ENCODE data around the gene PRKAG1. TPM values are rescaled to one million over a fixed set of nuclear protein-coding genes. Genes with fewer than 3 reads are reported as not detected.

Gene PRKAG1
- total RNA-seq, 1 donor = 95.9 TPM

GRCh38 chr12:49054524-49054923, 35.9 kb upstream of the PRKAG1 start:
- DNase-seq (ENCODE audit: low read depth) = no peak
- TF ChIP-seq CTCF (IDR thresholded peaks at IDR 0.05; ENCODE audit: insufficient read depth, low read length) = no peak
- H3K4me3 ChIP-seq (ENCODE audit: low read depth, low read length) = no peak overlapping the region

- no peak for TF ChIP-seq CTCF (IDR thresholded peaks at IDR 0.05; ENCODE audit: insufficient read depth, low read length)
- DNase-seq (ENCODE audit: low read depth) = no peak
- no peak overlapping the region for H3K4me3 ChIP-seq (ENCODE audit: low read depth, low read length)
Measured at GRCh38 chr12:49054096-49054495, 35.5 kb upstream of the PRKAG1 start.

DNA sequence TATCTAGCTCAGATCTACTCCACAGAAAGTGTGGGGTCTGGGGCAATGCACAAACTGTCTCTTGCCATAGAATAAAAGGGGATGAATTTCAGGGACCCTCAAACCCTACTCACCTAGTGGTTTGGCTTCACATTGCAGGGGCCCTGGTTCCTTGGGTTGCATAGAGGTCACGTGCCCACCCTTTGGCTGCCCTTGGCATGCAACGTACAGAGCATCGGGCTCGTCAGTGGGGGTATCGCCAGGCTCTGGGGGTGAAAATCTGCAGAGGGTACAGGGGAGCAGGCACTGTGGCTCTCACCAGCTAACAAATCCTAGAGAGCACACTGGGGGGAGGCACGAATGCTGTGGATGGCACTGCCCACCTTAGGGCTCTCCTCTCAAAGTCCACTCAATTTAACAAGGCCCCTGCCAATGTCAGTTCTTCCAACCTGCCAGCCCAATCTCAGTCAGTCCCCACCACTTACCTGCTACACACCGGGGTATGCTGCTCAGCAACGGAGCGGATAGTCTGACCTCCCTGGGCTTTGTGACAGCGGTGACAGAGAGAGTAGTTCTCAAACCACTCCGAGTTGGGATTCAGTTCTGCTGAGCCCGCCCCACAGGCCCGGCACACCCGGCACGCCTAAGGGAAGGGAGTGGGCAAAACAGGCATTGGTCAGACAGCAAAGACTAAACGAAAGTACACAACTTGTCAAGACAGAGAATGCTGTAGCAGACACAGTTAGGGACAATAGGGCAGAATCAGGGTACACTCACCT, 34.1 kb upstream of the PRKAG1 start:
- no peak overlapping the region for H3K4me3 ChIP-seq (ENCODE audit: low read depth, low read length)
- no peak for DNase-seq (ENCODE audit: low read depth)
- TF ChIP-seq CTCF (IDR thresholded peaks at IDR 0.05; ENCODE audit: insufficient read depth, low read length) = peak; percentile 8

DNA sequence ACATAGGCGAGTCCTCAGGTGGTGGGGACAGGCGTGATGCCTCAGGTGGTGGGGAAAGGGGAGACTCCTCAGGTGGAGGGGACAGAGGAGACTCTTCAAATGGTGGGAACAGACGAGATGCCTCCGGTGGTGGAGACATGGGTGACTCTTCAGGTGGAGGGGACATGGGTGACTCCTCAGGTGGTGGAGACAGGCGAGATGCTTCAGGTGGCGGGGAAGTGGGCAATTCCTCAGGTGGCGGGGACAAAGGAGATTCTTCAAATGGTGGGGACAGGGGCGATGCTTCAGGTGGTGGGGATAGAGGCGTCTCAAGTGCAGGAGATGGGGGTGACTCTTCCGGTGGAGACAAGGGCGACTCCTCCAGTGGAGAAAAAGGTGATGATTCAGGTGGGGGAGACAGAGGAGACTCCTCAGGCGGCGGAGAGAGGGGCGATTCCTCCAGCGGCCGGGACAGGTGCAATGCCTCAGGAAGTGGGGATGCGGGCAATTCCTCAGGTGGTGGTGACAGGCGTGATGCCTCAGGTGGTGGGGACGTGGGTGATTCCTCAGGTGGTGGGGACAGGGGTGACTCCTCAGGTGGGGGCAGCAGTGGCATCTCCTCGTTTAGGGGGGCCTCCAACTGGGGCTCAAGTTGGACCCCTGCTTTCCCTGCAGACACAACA, 33.3 kb upstream of the PRKAG1 start:
- no peak for DNase-seq (ENCODE audit: low read depth)
- H3K4me3 ChIP-seq (ENCODE audit: low read depth, low read length) = no peak overlapping the region
- no peak for TF ChIP-seq CTCF (IDR thresholded peaks at IDR 0.05; ENCODE audit: insufficient read depth, low read length)

DNA sequence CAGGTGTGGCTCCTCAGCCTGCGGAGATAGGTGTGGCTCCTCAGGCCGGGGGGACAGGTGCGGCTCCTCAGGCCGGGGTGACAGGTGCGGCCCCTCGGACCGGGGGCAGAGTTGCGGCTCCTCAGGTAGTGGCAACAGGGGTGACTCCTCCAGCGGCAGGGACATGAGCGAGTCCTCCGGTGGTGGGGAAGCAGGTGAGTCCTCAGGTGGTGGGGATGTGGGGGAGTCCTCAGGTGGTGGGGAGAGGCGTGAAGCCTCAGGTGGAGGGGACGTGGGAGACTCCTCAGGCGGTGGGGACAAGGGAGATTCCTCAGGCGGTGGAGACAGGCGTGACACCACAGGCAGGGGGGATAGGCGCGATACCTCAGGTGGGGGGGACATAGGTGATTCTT, 32.8 kb upstream of the PRKAG1 start:
- DNase-seq (ENCODE audit: low read depth) = no peak
- H3K4me3 ChIP-seq (ENCODE audit: low read depth, low read length) = no peak overlapping the region
- no peak for TF ChIP-seq CTCF (IDR thresholded peaks at IDR 0.05; ENCODE audit: insufficient read depth, low read length)

GRCh38 chr12:49050507-49051372, 32.2 kb upstream of the PRKAG1 start:
- DNase-seq (ENCODE audit: low read depth) = no peak
- no peak overlapping the region for H3K4me3 ChIP-seq (ENCODE audit: low read depth, low read length)
- TF ChIP-seq CTCF (IDR thresholded peaks at IDR 0.05; ENCODE audit: insufficient read depth, low read length) = no peak
